Activated CD4-positive, CD25-positive, alpha-beta regulatory T cell (primary cell): Measurements from ENCODE around the gene ATP5MK.
A peak's percentile ranks its signal among the peaks of the same experiment; 100 is the strongest.
"Not testable (repeated sequence)": the region's sequence is repeated elsewhere in the genome, so short reads cannot be mapped to it uniquely, and the experiment has no call there.

Experiments used
- DNase-seq, 4 experiments: peaks; one replicate each; lab custom pipeline; 2025; lab: John Stamatoyannopoulos, UW

The ATP5MK gene

GRCh38 chr10:103396067-103396788 lies at the start of gene ATP5MK, which contains the start of gene PDCD11:
Gene ATP5MK (minus strand): TSS chr10:103396475. CDS start chr10:103392457, 4,018 bp downstream.
Gene PDCD11 (plus strand): TSS chr10:103396626. CDS start chr10:103398427, 1,801 bp downstream.
- DNase-seq, result peak; percentile 87 to 94 (median 90)

GRCh38 chr10:103445366-103445765 lies 49.1 kb upstream of the ATP5MK start:
- no peak for DNase-seq

GRCh38 chr10:103444478-103444877 lies 48.2 kb upstream of the ATP5MK start:
- no peak for DNase-seq

GRCh38 chr10:103443475-103444185 lies 47.4 kb upstream of the ATP5MK start:
- no peak for DNase-seq

- no peak for DNase-seq
Measured at GRCh38 chr10:103442031-103442461, 45.8 kb upstream of the ATP5MK start.

- no peak for DNase-seq
Measured at GRCh38 chr10:103441611-103442010, 45.3 kb upstream of the ATP5MK start.

- DNase-seq, result no peak
Measured at GRCh38 chr10:103441206-103441605, 44.9 kb upstream of the ATP5MK start.

- DNase-seq, result no peak
Measured at GRCh38 chr10:103440416-103440815, 44.1 kb upstream of the ATP5MK start.

- no peak for DNase-seq
Measured at GRCh38 chr10:103439776-103440175, 43.5 kb upstream of the ATP5MK start.

GRCh38 chr10:103433858-103434257 lies 37.6 kb upstream of the ATP5MK start:
- no peak for DNase-seq

GRCh38 chr10:103431902-103432301 lies 35.6 kb upstream of the ATP5MK start:
- no peak for DNase-seq

GRCh38 chr10:103429647-103430046 lies 33.4 kb upstream of the ATP5MK start:
- no peak for DNase-seq

GRCh38 chr10:103428989-103429643 lies 32.8 kb upstream of the ATP5MK start:
- DNase-seq, result no peak

- no peak for DNase-seq
Measured at GRCh38 chr10:103427866-103428265, 31.6 kb upstream of the ATP5MK start.

GRCh38 chr10:103423748-103424147 lies 27.5 kb upstream of the ATP5MK start:
- no peak for DNase-seq

GRCh38 chr10:103419101-103419500 lies 22.8 kb upstream of the ATP5MK start:
- no peak for DNase-seq

GRCh38 chr10:103417601-103418000 lies 21.3 kb upstream of the ATP5MK start:
- DNase-seq, result no peak

- DNase-seq, result not testable (repeated sequence)
Measured at GRCh38 chr10:103417148-103417469, 20.8 kb upstream of the ATP5MK start.

GRCh38 chr10:103416436-103417147 lies 20.3 kb upstream of the ATP5MK start:
- peak in 3 of 4 experiments; percentile 18 to 29 (median 25) for DNase-seq

- DNase-seq, result no peak
Measured at GRCh38 chr10:103415581-103415980, 19.3 kb upstream of the ATP5MK start.

- DNase-seq, result no peak
Measured at GRCh38 chr10:103413564-103413963, 17.3 kb upstream of the ATP5MK start.

- no peak for DNase-seq
Measured at GRCh38 chr10:103397191-103397825, 1.0 kb upstream of the ATP5MK start.
